H9 (cell line): Measurements from ENCODE around the gene WLS. TPM values are rescaled to one million over a fixed set of nuclear protein-coding genes. Genes with fewer than 3 reads are reported as not detected.

Source experiments
- DNase-seq: peaks from one replicate; pipeline ENCODE4 v3.0.0-alpha.2; 2017
- H2AFZ ChIP-seq: one replicate; pipeline ENCODE4 v1.6.1; 2013; ENCODE audit warnings: mild to moderate bottlenecking, low read length, control low read depth, moderate library complexity
- H2AK5ac ChIP-seq: 2 replicates; pipeline ENCODE4 v1.6.1; 2013; ENCODE audit warnings: low read length, control low read depth, mixed read lengths; ENCODE audit not compliant: insufficient read length
- H2BK120ac ChIP-seq: one replicate; pipeline ENCODE4 v1.6.1; 2013; ENCODE audit warnings: low read depth, mild to moderate bottlenecking, low read length, control low read depth, inconsistent platforms; ENCODE audit not compliant: poor library complexity, severe bottlenecking
- H2BK12ac ChIP-seq: 2 replicates; pipeline ENCODE4 v1.6.1; 2013; ENCODE audit warnings: low read length, control low read depth, mixed read lengths, low read depth; ENCODE audit not compliant: insufficient read length
- H2BK15ac ChIP-seq: 2 replicates; pipeline ENCODE4 v1.6.1; 2013; ENCODE audit warnings: low read depth, low read length, control low read depth
- H2BK20ac ChIP-seq: one replicate; pipeline ENCODE4 v1.6.1; 2013; ENCODE audit warnings: low read depth, mild to moderate bottlenecking, low read length, control low read depth, inconsistent platforms; ENCODE audit not compliant: poor library complexity, severe bottlenecking
- H2BK5ac ChIP-seq: 2 replicates; pipeline ENCODE4 v1.6.1; 2013; ENCODE audit warnings: low read length, control low read depth, mixed read lengths; ENCODE audit not compliant: insufficient read length
- H3K14ac ChIP-seq: 2 replicates; pipeline ENCODE4 v1.6.1; 2013; ENCODE audit warnings: low read length, control low read depth; ENCODE audit not compliant: insufficient read depth
- H3K18ac ChIP-seq: 2 replicates; pipeline ENCODE4 v1.6.1; 2013; ENCODE audit warnings: low read depth, mild to moderate bottlenecking, mixed read lengths, low read length, control low read depth; ENCODE audit not compliant: insufficient read length
- H3K23ac ChIP-seq: 2 replicates; pipeline ENCODE4 v1.6.1; 2013; ENCODE audit warnings: low read length, control low read depth, mixed read lengths, low read depth; ENCODE audit not compliant: insufficient read length
- H3K23me2 ChIP-seq: 2 replicates; pipeline ENCODE4 v1.6.1; 2013; ENCODE audit warnings: low read depth, mild to moderate bottlenecking, mixed read lengths, low read length, control low read depth; ENCODE audit not compliant: insufficient read length, poor library complexity, severe bottlenecking
- H3K27ac ChIP-seq: 2 replicates; pipeline ENCODE4 v1.5.1; 2013; ENCODE audit warnings: low read length, control low read depth, mixed read lengths, low read depth; ENCODE audit not compliant: insufficient read length
- H3K27me3 ChIP-seq: 2 replicates; pipeline ENCODE4 v1.6.1; 2013; ENCODE audit warnings: low read length, control low read depth, inconsistent platforms; ENCODE audit not compliant: insufficient read depth
- H3K4ac ChIP-seq: 2 replicates; pipeline ENCODE4 v1.6.1; 2013; ENCODE audit warnings: low read depth, mild to moderate bottlenecking, control low read depth, inconsistent platforms, low read length, moderate library complexity
- H3K4me1 ChIP-seq: 2 replicates; pipeline ENCODE4 v1.6.1; 2013; ENCODE audit warnings: low read length, control low read depth, inconsistent platforms; ENCODE audit not compliant: insufficient read depth
- H3K4me2 ChIP-seq: 2 replicates; pipeline ENCODE4 v1.6.1; 2013; ENCODE audit warnings: low read length, control low read depth, mixed read lengths; ENCODE audit not compliant: insufficient read length, insufficient read depth
- H3K56ac ChIP-seq: 2 replicates; pipeline ENCODE4 v1.6.1; 2013; ENCODE audit warnings: low read depth, mild to moderate bottlenecking, mixed read lengths, low read length, control low read depth; ENCODE audit not compliant: insufficient read length
- H3K79me1 ChIP-seq: 2 replicates; pipeline ENCODE4 v1.6.1; 2013; ENCODE audit warnings: low read depth, mild to moderate bottlenecking, moderate library complexity, low read length, control low read depth, inconsistent platforms; ENCODE audit not compliant: insufficient read depth, poor library complexity, severe bottlenecking
- H3K79me2 ChIP-seq: 2 replicates; pipeline ENCODE4 v1.6.1; 2013; ENCODE audit warnings: low read length, control low read depth, inconsistent platforms; ENCODE audit not compliant: insufficient read depth
- H3K9ac ChIP-seq: 2 replicates; pipeline ENCODE4 v1.6.1; 2013; ENCODE audit warnings: low read length, control low read depth, mixed read lengths; ENCODE audit not compliant: insufficient read length; ENCODE audit errors: extremely low read depth
- H3K9me3 ChIP-seq: one replicate; pipeline ENCODE4 v1.6.1; 2013; ENCODE audit warnings: low read depth, low read length, inconsistent platforms; ENCODE audit not compliant: control insufficient read depth
- H3T11ph ChIP-seq: one replicate; pipeline ENCODE4 v1.6.1; 2013; ENCODE audit warnings: mild to moderate bottlenecking, low read length, control low read depth, inconsistent platforms
- H4K20me1 ChIP-seq: one replicate; pipeline ENCODE4 v1.6.1; 2013; ENCODE audit not compliant: control insufficient read depth, insufficient read length, insufficient read depth
- H4K5ac ChIP-seq: 2 replicates; pipeline ENCODE4 v1.6.1; 2013; ENCODE audit warnings: low read depth, mild to moderate bottlenecking, mixed read lengths, low read length, control low read depth; ENCODE audit not compliant: insufficient read length
- H4K8ac ChIP-seq: replicated peaks from 2 replicates; pipeline ENCODE4 v1.6.1; 2013; ENCODE audit warnings: low read length, control low read depth, mixed read lengths, low read depth; ENCODE audit not compliant: insufficient read length
- H4K91ac ChIP-seq: 2 replicates; pipeline ENCODE4 v1.6.1; 2013; ENCODE audit warnings: low read depth, mild to moderate bottlenecking, moderate library complexity, mixed read lengths, low read length, control low read depth; ENCODE audit not compliant: insufficient read length
- H3K27ac Mint-ChIP-seq, 3 experiments: 2 replicates in 2 of 3; 3 replicates in 1 of 3; pipeline ENCODE4 v1.8.0; 2020 to 2021; ENCODE audit warnings: mixed read lengths in 3 of 3, mild to moderate bottlenecking in 1 of 3, moderate library complexity in 1 of 3
- H3K27me3 Mint-ChIP-seq: 2 replicates; pipeline ENCODE4 v1.8.0; 2021; ENCODE audit warnings: low read depth, mild to moderate bottlenecking, moderate library complexity, mixed read lengths
- H3K36me3 Mint-ChIP-seq, 3 experiments: 2 replicates in 2 of 3; 3 replicates in 1 of 3; pipeline ENCODE4 v1.8.0; 2020 to 2021; ENCODE audit warnings: low read depth in 3 of 3, mixed read lengths in 3 of 3; ENCODE audit not compliant: insufficient read depth in 1 of 3
- H3K4me1 Mint-ChIP-seq, 2 experiments: 2 replicates each; pipeline ENCODE4 v1.8.0; 2020; ENCODE audit warnings: mixed read lengths in 2 of 2
- H3K4me3 Mint-ChIP-seq, 2 experiments: 2 replicates in 1 of 2; 3 replicates in 1 of 2; pipeline ENCODE4 v1.8.0; 2020 to 2021; ENCODE audit warnings: mild to moderate bottlenecking in 2 of 2, mixed read lengths in 2 of 2, moderate library complexity in 1 of 2
- H3K9me3 Mint-ChIP-seq, 2 experiments: 2 replicates in 1 of 2; 3 replicates in 1 of 2; pipeline ENCODE4 v1.8.0; 2020; ENCODE audit warnings: mild to moderate bottlenecking in 2 of 2, mixed read lengths in 2 of 2, moderate library complexity in 1 of 2
- CTCF ChIP-seq: fragments of 200-600 bp; sonication (generic); conservative IDR thresholded peaks from 3 replicates; pipeline ENCODE4 v1.8.0; 2021; ENCODE audit warnings: antibody characterized with exemption, mild to moderate bottlenecking
- WGBS: extraction: QIAGEN DNeasy Blood & Tissue Kit; methylation state at CpG from one replicate; pipeline ENCODE4 v1.1.7; 2013; ENCODE audit warnings: missing lambda C conversion rate, low lambda C conversion rate, mixed read lengths; ENCODE audit not compliant: insufficient read length; ENCODE audit errors: extremely low coverage; 5-methylcytosine and 5-hydroxymethylcytosine counted together
- total RNA-seq: library from RNA; stranded (reverse); gene quantifications from 2 replicates; pipeline ENCODE4 v1.2.1, GENCODE V29; 2021

Gene WLS
- total RNA-seq, 1 experiment from 2014 or later = 0.94 TPM

GRCh38 chr1:68101829-68102228, 130.5 kb downstream of the WLS start:
- Mint-ChIP-seq H3K27me3 (no peaks in the 10 kb centered on the region), H3K9me3 (no peaks in the 10 kb centered on the region; a peak in 1 of 5 replicates), H3K27ac (no peak overlapping the region), H3K36me3 (no peaks in the 10 kb centered on the region), H3K4me1 (peaks cover 11 to 16% of the 10 kb centered on the region in 2 experiments), H3K4me3 (no peak overlapping the region; a peak in 1 of 5 replicates)
- Histone ChIP-seq H3K79me1 (no peaks in the 10 kb centered on the region), H2AFZ (no peak overlapping the region), H3K79me2 (no peaks in the 10 kb centered on the region), H2BK20ac (no peak overlapping the region), H2BK5ac (no peak overlapping the region), H4K8ac (no peak overlapping the region), H4K20me1 (no peaks in the 10 kb centered on the region), H3K23ac (no peak overlapping the region), H2AK5ac (no peak overlapping the region), H3K23me2 (no peaks in the 10 kb centered on the region), H3K27me3 (no peaks in the 10 kb centered on the region), H2BK12ac (no peak overlapping the region), H3K14ac (no peak overlapping the region), H3K18ac (no peak overlapping the region), H3K27ac (no peak overlapping the region), H3K9me3 (no peaks in the 10 kb centered on the region), H3K4me2 (no peak overlapping the region), H2BK120ac (no peak overlapping the region), H3K4me1 (no peaks in the 10 kb centered on the region), H4K5ac (no peak overlapping the region), H4K91ac (no peak overlapping the region), H2BK15ac (no peak overlapping the region), H3K9ac (no peak overlapping the region), H3K56ac (no peak overlapping the region), H3K4ac (no peak overlapping the region), H3T11ph (no peak overlapping the region)
- TF ChIP-seq CTCF = no peak
- no peak for DNase-seq
- WGBS = no CpG with 5 or more reads among the region's 4 CpGs
